Measurements from ENCODE around the gene CLPX.

DNA sequence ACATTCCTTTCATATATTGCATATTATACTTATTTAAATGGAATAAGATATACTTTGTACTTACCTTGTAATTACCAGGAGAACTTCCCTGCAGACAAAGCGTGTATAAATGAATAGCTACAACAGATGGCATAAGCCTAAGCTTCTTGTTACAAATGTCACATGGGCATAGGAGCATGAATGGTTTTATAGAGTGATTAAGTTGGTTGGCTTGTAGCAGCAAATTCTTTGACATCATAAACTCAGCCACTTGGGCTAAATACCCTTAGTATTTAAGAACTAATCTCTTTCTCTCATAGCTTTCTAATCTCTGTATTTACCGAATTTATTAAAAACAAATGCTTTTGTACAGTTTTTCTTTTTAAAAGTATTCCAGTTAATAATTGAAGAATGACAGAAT, 70.1 kb downstream of the CLPX start, which contains the start of gene UBAP1L:
- TF ChIP-seq, protein P1, sequence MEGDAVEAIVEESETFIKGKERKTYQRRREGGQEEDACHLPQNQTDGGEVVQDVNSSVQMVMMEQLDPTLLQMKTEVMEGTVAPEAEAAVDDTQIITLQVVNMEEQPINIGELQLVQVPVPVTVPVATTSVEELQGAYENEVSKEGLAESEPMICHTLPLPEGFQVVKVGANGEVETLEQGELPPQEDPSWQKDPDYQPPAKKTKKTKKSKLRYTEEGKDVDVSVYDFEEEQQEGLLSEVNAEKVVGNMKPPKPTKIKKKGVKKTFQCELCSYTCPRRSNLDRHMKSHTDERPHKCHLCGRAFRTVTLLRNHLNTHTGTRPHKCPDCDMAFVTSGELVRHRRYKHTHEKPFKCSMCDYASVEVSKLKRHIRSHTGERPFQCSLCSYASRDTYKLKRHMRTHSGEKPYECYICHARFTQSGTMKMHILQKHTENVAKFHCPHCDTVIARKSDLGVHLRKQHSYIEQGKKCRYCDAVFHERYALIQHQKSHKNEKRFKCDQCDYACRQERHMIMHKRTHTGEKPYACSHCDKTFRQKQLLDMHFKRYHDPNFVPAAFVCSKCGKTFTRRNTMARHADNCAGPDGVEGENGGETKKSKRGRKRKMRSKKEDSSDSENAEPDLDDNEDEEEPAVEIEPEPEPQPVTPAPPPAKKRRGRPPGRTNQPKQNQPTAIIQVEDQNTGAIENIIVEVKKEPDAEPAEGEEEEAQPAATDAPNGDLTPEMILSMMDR (IDR thresholded peaks at IDR 0.05) = no peak
- TF ChIP-seq POLR2A (IDR thresholded peaks at IDR 0.05) = no peak
